Measurements from ENCODE around the gene CAMK1G. TPM values are rescaled to one million over a fixed set of nuclear protein-coding genes. Genes with fewer than 3 reads are reported as not detected.

The CAMK1G gene
- polyA plus RNA-seq, 1 donor from 2014 or later: 3.0 TPM

DNA sequence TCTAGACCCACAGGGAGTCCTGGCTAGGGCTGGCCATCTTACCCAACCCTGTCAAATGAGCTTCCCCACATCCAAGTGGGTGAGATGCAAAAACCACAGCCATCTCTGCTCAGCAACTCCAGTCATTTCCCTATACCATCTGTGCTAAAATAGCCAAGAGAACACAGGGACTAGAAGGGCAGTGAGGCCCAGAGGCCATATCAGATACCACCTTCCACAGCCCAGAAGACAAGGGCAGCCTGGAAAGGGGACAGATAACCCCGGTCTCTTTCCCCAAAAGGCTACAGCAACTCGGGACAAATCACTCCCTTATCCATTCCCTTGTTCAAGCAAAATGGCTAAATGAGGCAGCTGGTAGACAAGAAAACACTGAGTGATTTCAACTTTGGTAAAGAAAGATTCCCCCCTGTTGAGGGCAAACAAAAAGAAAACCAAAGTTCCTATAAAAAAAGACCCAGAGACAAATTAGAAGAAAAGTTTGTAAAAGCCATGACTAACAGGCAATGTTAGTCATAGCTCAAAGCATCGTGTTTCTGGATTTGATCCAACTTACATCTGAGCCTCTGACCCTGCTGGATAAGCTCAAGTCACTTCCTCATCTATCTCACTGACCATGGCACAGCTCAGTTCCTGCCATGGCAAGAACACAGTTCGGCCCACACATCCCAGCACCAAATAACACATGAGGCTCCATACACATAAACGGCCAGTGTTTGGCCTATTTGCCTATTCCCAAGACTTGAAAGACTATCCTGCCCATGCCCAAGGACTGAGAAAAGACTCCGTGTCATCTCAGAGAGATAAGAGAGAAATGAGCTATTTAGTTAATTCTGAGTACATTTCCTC lies 65.6 kb downstream of the CAMK1G start:
- H2AFZ ChIP-seq (ENCODE audit: low read depth, low read length): no peak overlapping the region
- H3K9me2 ChIP-seq (ENCODE audit: insufficient read depth, low read length): no peaks in the 10 kb centered on the region
- TF ChIP-seq TAF1 (IDR thresholded peaks at IDR 0.05; ENCODE audit: low read depth): no peak
- no peak for TF ChIP-seq SMC3 (conservative IDR thresholded peaks at IDR 0.05; ENCODE audit: poor library complexity)
- TF ChIP-seq EZH2 (IDR thresholded peaks at IDR 0.05; ENCODE audit: borderline replicate concordance, insufficient read depth, low read length, poor library complexity, severe bottlenecking): no peak
- TF ChIP-seq, protein P1, sequence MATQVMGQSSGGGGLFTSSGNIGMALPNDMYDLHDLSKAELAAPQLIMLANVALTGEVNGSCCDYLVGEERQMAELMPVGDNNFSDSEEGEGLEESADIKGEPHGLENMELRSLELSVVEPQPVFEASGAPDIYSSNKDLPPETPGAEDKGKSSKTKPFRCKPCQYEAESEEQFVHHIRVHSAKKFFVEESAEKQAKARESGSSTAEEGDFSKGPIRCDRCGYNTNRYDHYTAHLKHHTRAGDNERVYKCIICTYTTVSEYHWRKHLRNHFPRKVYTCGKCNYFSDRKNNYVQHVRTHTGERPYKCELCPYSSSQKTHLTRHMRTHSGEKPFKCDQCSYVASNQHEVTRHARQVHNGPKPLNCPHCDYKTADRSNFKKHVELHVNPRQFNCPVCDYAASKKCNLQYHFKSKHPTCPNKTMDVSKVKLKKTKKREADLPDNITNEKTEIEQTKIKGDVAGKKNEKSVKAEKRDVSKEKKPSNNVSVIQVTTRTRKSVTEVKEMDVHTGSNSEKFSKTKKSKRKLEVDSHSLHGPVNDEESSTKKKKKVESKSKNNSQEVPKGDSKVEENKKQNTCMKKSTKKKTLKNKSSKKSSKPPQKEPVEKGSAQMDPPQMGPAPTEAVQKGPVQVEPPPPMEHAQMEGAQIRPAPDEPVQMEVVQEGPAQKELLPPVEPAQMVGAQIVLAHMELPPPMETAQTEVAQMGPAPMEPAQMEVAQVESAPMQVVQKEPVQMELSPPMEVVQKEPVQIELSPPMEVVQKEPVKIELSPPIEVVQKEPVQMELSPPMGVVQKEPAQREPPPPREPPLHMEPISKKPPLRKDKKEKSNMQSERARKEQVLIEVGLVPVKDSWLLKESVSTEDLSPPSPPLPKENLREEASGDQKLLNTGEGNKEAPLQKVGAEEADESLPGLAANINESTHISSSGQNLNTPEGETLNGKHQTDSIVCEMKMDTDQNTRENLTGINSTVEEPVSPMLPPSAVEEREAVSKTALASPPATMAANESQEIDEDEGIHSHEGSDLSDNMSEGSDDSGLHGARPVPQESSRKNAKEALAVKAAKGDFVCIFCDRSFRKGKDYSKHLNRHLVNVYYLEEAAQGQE (IDR thresholded peaks at IDR 0.05; ENCODE audit: borderline replicate concordance): no peak
- no peak for TF ChIP-seq MXI1 (conservative IDR thresholded peaks at IDR 0.05; ENCODE audit: poor library complexity, severe bottlenecking)
- no peak for TF ChIP-seq POLR2AphosphoS5 (IDR thresholded peaks at IDR 0.05)
- TF ChIP-seq, protein P2, sequence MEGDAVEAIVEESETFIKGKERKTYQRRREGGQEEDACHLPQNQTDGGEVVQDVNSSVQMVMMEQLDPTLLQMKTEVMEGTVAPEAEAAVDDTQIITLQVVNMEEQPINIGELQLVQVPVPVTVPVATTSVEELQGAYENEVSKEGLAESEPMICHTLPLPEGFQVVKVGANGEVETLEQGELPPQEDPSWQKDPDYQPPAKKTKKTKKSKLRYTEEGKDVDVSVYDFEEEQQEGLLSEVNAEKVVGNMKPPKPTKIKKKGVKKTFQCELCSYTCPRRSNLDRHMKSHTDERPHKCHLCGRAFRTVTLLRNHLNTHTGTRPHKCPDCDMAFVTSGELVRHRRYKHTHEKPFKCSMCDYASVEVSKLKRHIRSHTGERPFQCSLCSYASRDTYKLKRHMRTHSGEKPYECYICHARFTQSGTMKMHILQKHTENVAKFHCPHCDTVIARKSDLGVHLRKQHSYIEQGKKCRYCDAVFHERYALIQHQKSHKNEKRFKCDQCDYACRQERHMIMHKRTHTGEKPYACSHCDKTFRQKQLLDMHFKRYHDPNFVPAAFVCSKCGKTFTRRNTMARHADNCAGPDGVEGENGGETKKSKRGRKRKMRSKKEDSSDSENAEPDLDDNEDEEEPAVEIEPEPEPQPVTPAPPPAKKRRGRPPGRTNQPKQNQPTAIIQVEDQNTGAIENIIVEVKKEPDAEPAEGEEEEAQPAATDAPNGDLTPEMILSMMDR (IDR thresholded peaks at IDR 0.05; ENCODE audit: poor library complexity, severe bottlenecking): no peak
- TF ChIP-seq EP300 (conservative IDR thresholded peaks at IDR 0.05; ENCODE audit: poor library complexity, severe bottlenecking): no peak
- TF ChIP-seq RAD21 (conservative IDR thresholded peaks at IDR 0.05): no peak
- H4K20me1 ChIP-seq (ENCODE audit: insufficient read depth): no peaks in the 10 kb centered on the region
- no peaks in the 10 kb centered on the region for H3K9me3 ChIP-seq (ENCODE audit: low read length)
- H3K4me3 ChIP-seq (ENCODE audit: low read length): no peak overlapping the region
- H3F3A ChIP-seq (ENCODE audit: insufficient read depth, low read length, poor library complexity, severe bottlenecking): no peaks in the 10 kb centered on the region
- no peak overlapping the region for H3K9ac ChIP-seq (ENCODE audit: low read length)
- H3K4me2 ChIP-seq (ENCODE audit: low read length): no peak overlapping the region
- no peaks in the 10 kb centered on the region for H3K36me3 ChIP-seq (ENCODE audit: insufficient read depth, low read length)
- H3K79me2 ChIP-seq (replicated peaks; ENCODE audit: insufficient read depth, low read length): no peaks in the 10 kb centered on the region
- no peaks in the 10 kb centered on the region for H3K27me3 ChIP-seq (ENCODE audit: insufficient read depth, low read depth, low read length)
- H3K27ac ChIP-seq (ENCODE audit: low read length): no peak overlapping the region

DNA sequence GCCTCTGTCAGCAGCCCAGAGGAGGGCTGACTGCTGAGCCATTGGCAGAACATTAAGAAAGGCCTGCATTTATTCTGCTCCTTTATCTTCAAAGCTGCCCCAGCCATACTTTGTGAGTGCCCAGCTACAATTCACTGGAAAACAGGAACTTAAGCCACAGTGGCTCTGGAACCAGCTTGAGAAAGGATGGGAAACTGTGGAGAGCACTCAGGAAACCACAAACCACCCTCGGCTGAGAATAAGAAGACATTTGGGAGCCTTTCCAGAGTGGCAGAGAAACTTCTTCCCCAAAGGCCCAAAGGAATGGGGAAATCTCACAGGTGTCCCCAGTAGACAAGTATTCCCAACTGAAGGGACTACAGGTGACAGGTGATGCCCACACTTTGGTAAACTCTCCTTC lies 66.9 kb downstream of the CAMK1G start:
- Histone ChIP-seq H3K27me3 (ENCODE audit: insufficient read depth, low read depth, low read length) (no peaks in the 10 kb centered on the region), H3K9me2 (ENCODE audit: insufficient read depth, low read length) (no peaks in the 10 kb centered on the region), H3K9me3 (ENCODE audit: low read length) (no peaks in the 10 kb centered on the region), H2AFZ (ENCODE audit: low read depth, low read length) (no peak overlapping the region), H3K4me3 (ENCODE audit: low read length) (no peak overlapping the region), H3K79me2 (replicated peaks; ENCODE audit: insufficient read depth, low read length) (no peaks in the 10 kb centered on the region), H4K20me1 (ENCODE audit: insufficient read depth) (no peaks in the 10 kb centered on the region), H3F3A (ENCODE audit: insufficient read depth, low read length, poor library complexity, severe bottlenecking) (no peaks in the 10 kb centered on the region), H3K9ac (ENCODE audit: low read length) (no peak overlapping the region), H3K27ac (ENCODE audit: low read length) (no peak overlapping the region), H3K36me3 (ENCODE audit: insufficient read depth, low read length) (no peaks in the 10 kb centered on the region), H3K4me2 (ENCODE audit: low read length) (no peak overlapping the region)
- TF ChIP-seq EP300 (conservative IDR thresholded peaks at IDR 0.05; ENCODE audit: poor library complexity, severe bottlenecking) (no peak), EZH2 (IDR thresholded peaks at IDR 0.05; ENCODE audit: borderline replicate concordance, insufficient read depth, low read length, poor library complexity, severe bottlenecking) (no peak), RAD21 (conservative IDR thresholded peaks at IDR 0.05) (no peak), POLR2AphosphoS5 (IDR thresholded peaks at IDR 0.05) (no peak), MXI1 (conservative IDR thresholded peaks at IDR 0.05; ENCODE audit: poor library complexity, severe bottlenecking) (no peak), SMC3 (conservative IDR thresholded peaks at IDR 0.05; ENCODE audit: poor library complexity) (no peak), TAF1 (IDR thresholded peaks at IDR 0.05; ENCODE audit: low read depth) (no peak)
- TF ChIP-seq, protein P1 (IDR thresholded peaks at IDR 0.05; ENCODE audit: borderline replicate concordance): no peak
- TF ChIP-seq, protein P2 (IDR thresholded peaks at IDR 0.05; ENCODE audit: poor library complexity, severe bottlenecking): no peak
